GM18870 (cell line): ENCODE data around the gene PRIMPOL.
"Not testable (repeated sequence)": the region's sequence is repeated elsewhere in the genome, so short reads cannot be mapped to it uniquely, and the experiment has no call there.

Source experiments
- ATAC-seq: cut with Tn5 transposase; IDR thresholded peaks from one replicate; pipeline ENCODE4 v1.9.1; 2021; ENCODE audit warnings: moderate library complexity; ENCODE audit not compliant: unreplicated experiment

Gene PRIMPOL

GRCh38 chr4:184702114-184702513 is 52.6 kb downstream of the PRIMPOL start:
- no peak for ATAC-seq

GRCh38 chr4:184705692-184706091 is 56.2 kb downstream of the PRIMPOL start:
- no peak for ATAC-seq

GRCh38 chr4:184706453-184706852 is 56.9 kb downstream of the PRIMPOL start:
- ATAC-seq, result no peak

GRCh38 chr4:184712322-184712721 is 62.8 kb downstream of the PRIMPOL start:
- ATAC-seq, result no peak

- no peak for ATAC-seq
Observed at GRCh38 chr4:184713887-184714286, 64.3 kb downstream of the PRIMPOL start.

- no peak for ATAC-seq
Observed at GRCh38 chr4:184715526-184715925, 66.0 kb downstream of the PRIMPOL start.

- ATAC-seq, result no peak
Observed at GRCh38 chr4:184719407-184719806, 69.9 kb downstream of the PRIMPOL start.

- no peak for ATAC-seq
Observed at GRCh38 chr4:184721254-184721653, 71.7 kb downstream of the PRIMPOL start.

- no peak for ATAC-seq
Observed at GRCh38 chr4:184722798-184723197, 73.3 kb downstream of the PRIMPOL start.

GRCh38 chr4:184727430-184727829 is 77.9 kb downstream of the PRIMPOL start:
- no peak for ATAC-seq

- no peak for ATAC-seq
Observed at GRCh38 chr4:184728858-184729257, 79.3 kb downstream of the PRIMPOL start.

GRCh38 chr4:184729946-184730345 is 80.4 kb downstream of the PRIMPOL start:
- no peak for ATAC-seq

- no peak for ATAC-seq
Observed at GRCh38 chr4:184731056-184731455, 81.5 kb downstream of the PRIMPOL start.

- ATAC-seq, result no peak
Observed at GRCh38 chr4:184732126-184732525, 82.6 kb downstream of the PRIMPOL start.

GRCh38 chr4:184733654-184734524 is 84.4 kb downstream of the PRIMPOL start, which contains the start of gene CENPU:
TSS of gene CENPU (minus strand) at chr4:184734096. CDS start at chr4:184734062, 34 bp downstream.
- peak; percentile 96 for ATAC-seq

- ATAC-seq, result no peak
Observed at GRCh38 chr4:184734758-184735157, 85.2 kb downstream of the PRIMPOL start.

- ATAC-seq, result not testable (repeated sequence)
Observed at GRCh38 chr4:184739575-184739974, 90.0 kb downstream of the PRIMPOL start.

- no peak for ATAC-seq
Observed at GRCh38 chr4:184740980-184741391, 91.4 kb downstream of the PRIMPOL start.

- not testable (repeated sequence) for ATAC-seq
Observed at GRCh38 chr4:184741651-184742050, 92.1 kb downstream of the PRIMPOL start.

GRCh38 chr4:184743650-184744049 is 94.1 kb downstream of the PRIMPOL start:
- ATAC-seq, result no peak

GRCh38 chr4:184744236-184744635 is 94.7 kb downstream of the PRIMPOL start:
- ATAC-seq, result no peak
